Peyer's patch (tissue), 4 donors: Measurements from ENCODE around the gene SACM1L.

Experiments
- CTCF ChIP-seq, 6 experiments: fragments of 450-650 bp in 4 of 6; fragments of 200-600 bp in 2 of 6; sonication (generic) in 1 of 6; IDR thresholded peaks; one replicate each; pipeline ENCODE4 v1.5.1; 2017 to 2019; ENCODE audit warnings: antibody characterized with exemption in 6 of 6, mild to moderate bottlenecking in 3 of 6, moderate library complexity in 1 of 6
- POLR2A ChIP-seq, 2 donors: fragments of 450-650 bp; IDR thresholded peaks; one replicate each; pipeline ENCODE4 v1.5.1; 2017; ENCODE audit warnings: antibody characterized with exemption in 2 of 2, mild to moderate bottlenecking in 2 of 2, moderate library complexity in 2 of 2

GRCh38 chr3:45749880-45750279 lies 60.7 kb downstream of the SACM1L start:
- TF ChIP-seq CTCF (IDR thresholded peaks at IDR 0.05) (no peak), POLR2A (IDR thresholded peaks at IDR 0.05) (no peak)
